HL-60 (cell line): ENCODE data around the gene POC1B.

ENCODE experiments used
- DNase-seq, 2 experiments: peaks; one replicate each; pipeline ENCODE4 v3.0.0-alpha.2; 2010 to 2020; ENCODE audit warnings: low read depth in 1 of 2, low spot score in 1 of 2
- H3K27ac ChIP-seq: fragments of 250-450 bp; sonication (Bioruptor Pico); replicated peaks from 2 replicates; pipeline ENCODE4 v1.5.1; 2020; ENCODE audit warnings: mild to moderate bottlenecking, moderate library complexity
- H3K27me3 ChIP-seq: fragments of 250-450 bp; sonication (Bioruptor Pico); 2 replicates; pipeline ENCODE4 v1.5.1; 2021; ENCODE audit warnings: mild to moderate bottlenecking, moderate library complexity; ENCODE audit not compliant: insufficient read depth, poor library complexity, severe bottlenecking
- H3K4me3 ChIP-seq: replicated peaks from 2 replicates; pipeline ENCODE4 v1.5.1; 2011; ENCODE audit warnings: mild to moderate bottlenecking, control low read depth, low read length; ENCODE audit not compliant: insufficient read depth
- CTCF ChIP-seq: IDR thresholded peaks from one replicate; pipeline ENCODE4 v1.5.1; 2011; ENCODE audit warnings: low read length, control low read depth, inconsistent platforms; ENCODE audit not compliant: insufficient read depth
- GABPA ChIP-seq: IDR thresholded peaks from 2 replicates; pipeline ENCODE4 v1.6.1; 2012; ENCODE audit warnings: low read depth
- POLR2AphosphoS5 ChIP-seq: IDR thresholded peaks from 2 replicates; pipeline ENCODE4 v1.6.1; 2012; ENCODE audit warnings: low read depth
- REST ChIP-seq: IDR thresholded peaks from 2 replicates; pipeline ENCODE4 v1.6.1; 2012; ENCODE audit warnings: low read depth; ENCODE audit not compliant: insufficient replicate concordance
- SPI1 ChIP-seq: IDR thresholded peaks from 2 replicates; pipeline ENCODE4 v1.6.1; 2012; ENCODE audit warnings: low read depth, mild to moderate bottlenecking, borderline replicate concordance

The POC1B gene

GRCh38 chr12:89540586-89540985, 14.7 kb upstream of the POC1B start:
- TF ChIP-seq SPI1 (no peak), POLR2AphosphoS5 (no peak), GABPA (no peak), CTCF (no peak), REST (no peak)
- no peak for DNase-seq
- H3K4me3 ChIP-seq = no peak overlapping the region
- H3K27me3 ChIP-seq = no peaks in the 10 kb centered on the region
- H3K27ac ChIP-seq = no peak overlapping the region

- Histone ChIP-seq H3K27ac (no peak overlapping the region), H3K4me3 (no peak overlapping the region), H3K27me3 (no peaks in the 10 kb centered on the region)
- no peak for TF ChIP-seq REST
- no peak for TF ChIP-seq POLR2AphosphoS5
- TF ChIP-seq CTCF = no peak
- TF ChIP-seq GABPA = no peak
- TF ChIP-seq SPI1 = no peak
- peak in 1 of 2 experiments; percentile 45 for DNase-seq
These were observed 13.8 kb upstream of the POC1B start for GRCh38 chr12:89539426-89540223.

- no peak overlapping the region for H3K4me3 ChIP-seq
- no peak overlapping the region for H3K27ac ChIP-seq
- DNase-seq = no peak
- H3K27me3 ChIP-seq = no peaks in the 10 kb centered on the region
- TF ChIP-seq GABPA (no peak), POLR2AphosphoS5 (no peak), REST (no peak), SPI1 (no peak), CTCF (no peak)
These were observed 13.1 kb upstream of the POC1B start for GRCh38 chr12:89538897-89539296.
